H9 (cell line): ENCODE results near the gene HNF1B. TPM values are rescaled to one million over a fixed set of nuclear protein-coding genes. Genes with fewer than 3 reads are reported as not detected.

ENCODE experiments used
- DNase-seq: peaks from one replicate; pipeline ENCODE4 v3.0.0-alpha.2; 2017
- H2AFZ ChIP-seq: one replicate; pipeline ENCODE4 v1.6.1; 2013; ENCODE audit warnings: mild to moderate bottlenecking, low read length, control low read depth, moderate library complexity
- H2AK5ac ChIP-seq: 2 replicates; pipeline ENCODE4 v1.6.1; 2013; ENCODE audit warnings: low read length, control low read depth, mixed read lengths; ENCODE audit not compliant: insufficient read length
- H2BK120ac ChIP-seq: one replicate; pipeline ENCODE4 v1.6.1; 2013; ENCODE audit warnings: low read depth, mild to moderate bottlenecking, low read length, control low read depth, inconsistent platforms; ENCODE audit not compliant: poor library complexity, severe bottlenecking
- H2BK12ac ChIP-seq: 2 replicates; pipeline ENCODE4 v1.6.1; 2013; ENCODE audit warnings: low read length, control low read depth, mixed read lengths, low read depth; ENCODE audit not compliant: insufficient read length
- H2BK15ac ChIP-seq: 2 replicates; pipeline ENCODE4 v1.6.1; 2013; ENCODE audit warnings: low read depth, low read length, control low read depth
- H2BK20ac ChIP-seq: one replicate; pipeline ENCODE4 v1.6.1; 2013; ENCODE audit warnings: low read depth, mild to moderate bottlenecking, low read length, control low read depth, inconsistent platforms; ENCODE audit not compliant: poor library complexity, severe bottlenecking
- H2BK5ac ChIP-seq: 2 replicates; pipeline ENCODE4 v1.6.1; 2013; ENCODE audit warnings: low read length, control low read depth, mixed read lengths; ENCODE audit not compliant: insufficient read length
- H3K14ac ChIP-seq: 2 replicates; pipeline ENCODE4 v1.6.1; 2013; ENCODE audit warnings: low read length, control low read depth; ENCODE audit not compliant: insufficient read depth
- H3K18ac ChIP-seq: 2 replicates; pipeline ENCODE4 v1.6.1; 2013; ENCODE audit warnings: low read depth, mild to moderate bottlenecking, mixed read lengths, low read length, control low read depth; ENCODE audit not compliant: insufficient read length
- H3K23ac ChIP-seq: 2 replicates; pipeline ENCODE4 v1.6.1; 2013; ENCODE audit warnings: low read length, control low read depth, mixed read lengths, low read depth; ENCODE audit not compliant: insufficient read length
- H3K23me2 ChIP-seq: 2 replicates; pipeline ENCODE4 v1.6.1; 2013; ENCODE audit warnings: low read depth, mild to moderate bottlenecking, mixed read lengths, low read length, control low read depth; ENCODE audit not compliant: insufficient read length, poor library complexity, severe bottlenecking
- H3K27ac ChIP-seq: 2 replicates; pipeline ENCODE4 v1.5.1; 2013; ENCODE audit warnings: low read length, control low read depth, mixed read lengths, low read depth; ENCODE audit not compliant: insufficient read length
- H3K27me3 ChIP-seq: 2 replicates; pipeline ENCODE4 v1.6.1; 2013; ENCODE audit warnings: low read length, control low read depth, inconsistent platforms; ENCODE audit not compliant: insufficient read depth
- H3K4ac ChIP-seq: 2 replicates; pipeline ENCODE4 v1.6.1; 2013; ENCODE audit warnings: low read depth, mild to moderate bottlenecking, control low read depth, inconsistent platforms, low read length, moderate library complexity
- H3K4me1 ChIP-seq: 2 replicates; pipeline ENCODE4 v1.6.1; 2013; ENCODE audit warnings: low read length, control low read depth, inconsistent platforms; ENCODE audit not compliant: insufficient read depth
- H3K4me2 ChIP-seq: 2 replicates; pipeline ENCODE4 v1.6.1; 2013; ENCODE audit warnings: low read length, control low read depth, mixed read lengths; ENCODE audit not compliant: insufficient read length, insufficient read depth
- H3K56ac ChIP-seq: 2 replicates; pipeline ENCODE4 v1.6.1; 2013; ENCODE audit warnings: low read depth, mild to moderate bottlenecking, mixed read lengths, low read length, control low read depth; ENCODE audit not compliant: insufficient read length
- H3K79me1 ChIP-seq: 2 replicates; pipeline ENCODE4 v1.6.1; 2013; ENCODE audit warnings: low read depth, mild to moderate bottlenecking, moderate library complexity, low read length, control low read depth, inconsistent platforms; ENCODE audit not compliant: insufficient read depth, poor library complexity, severe bottlenecking
- H3K79me2 ChIP-seq: 2 replicates; pipeline ENCODE4 v1.6.1; 2013; ENCODE audit warnings: low read length, control low read depth, inconsistent platforms; ENCODE audit not compliant: insufficient read depth
- H3K9ac ChIP-seq: 2 replicates; pipeline ENCODE4 v1.6.1; 2013; ENCODE audit warnings: low read length, control low read depth, mixed read lengths; ENCODE audit not compliant: insufficient read length; ENCODE audit errors: extremely low read depth
- H3K9me3 ChIP-seq: one replicate; pipeline ENCODE4 v1.6.1; 2013; ENCODE audit warnings: low read depth, low read length, inconsistent platforms; ENCODE audit not compliant: control insufficient read depth
- H3T11ph ChIP-seq: one replicate; pipeline ENCODE4 v1.6.1; 2013; ENCODE audit warnings: mild to moderate bottlenecking, low read length, control low read depth, inconsistent platforms
- H4K20me1 ChIP-seq: one replicate; pipeline ENCODE4 v1.6.1; 2013; ENCODE audit not compliant: control insufficient read depth, insufficient read length, insufficient read depth
- H4K5ac ChIP-seq: 2 replicates; pipeline ENCODE4 v1.6.1; 2013; ENCODE audit warnings: low read depth, mild to moderate bottlenecking, mixed read lengths, low read length, control low read depth; ENCODE audit not compliant: insufficient read length
- H4K8ac ChIP-seq: replicated peaks from 2 replicates; pipeline ENCODE4 v1.6.1; 2013; ENCODE audit warnings: low read length, control low read depth, mixed read lengths, low read depth; ENCODE audit not compliant: insufficient read length
- H4K91ac ChIP-seq: 2 replicates; pipeline ENCODE4 v1.6.1; 2013; ENCODE audit warnings: low read depth, mild to moderate bottlenecking, moderate library complexity, mixed read lengths, low read length, control low read depth; ENCODE audit not compliant: insufficient read length
- H3K27ac Mint-ChIP-seq, 3 experiments: 2 replicates in 2 of 3; 3 replicates in 1 of 3; pipeline ENCODE4 v1.8.0; 2020 to 2021; ENCODE audit warnings: mixed read lengths in 3 of 3, mild to moderate bottlenecking in 1 of 3, moderate library complexity in 1 of 3
- H3K27me3 Mint-ChIP-seq: 2 replicates; pipeline ENCODE4 v1.8.0; 2021; ENCODE audit warnings: low read depth, mild to moderate bottlenecking, moderate library complexity, mixed read lengths
- H3K36me3 Mint-ChIP-seq, 3 experiments: 2 replicates in 2 of 3; 3 replicates in 1 of 3; pipeline ENCODE4 v1.8.0; 2020 to 2021; ENCODE audit warnings: low read depth in 3 of 3, mixed read lengths in 3 of 3; ENCODE audit not compliant: insufficient read depth in 1 of 3
- H3K4me1 Mint-ChIP-seq, 2 experiments: 2 replicates each; pipeline ENCODE4 v1.8.0; 2020; ENCODE audit warnings: mixed read lengths in 2 of 2
- H3K4me3 Mint-ChIP-seq, 2 experiments: 2 replicates in 1 of 2; 3 replicates in 1 of 2; pipeline ENCODE4 v1.8.0; 2020 to 2021; ENCODE audit warnings: mild to moderate bottlenecking in 2 of 2, mixed read lengths in 2 of 2, moderate library complexity in 1 of 2
- H3K9me3 Mint-ChIP-seq, 2 experiments: 2 replicates in 1 of 2; 3 replicates in 1 of 2; pipeline ENCODE4 v1.8.0; 2020; ENCODE audit warnings: mild to moderate bottlenecking in 2 of 2, mixed read lengths in 2 of 2, moderate library complexity in 1 of 2
- WGBS: extraction: QIAGEN DNeasy Blood & Tissue Kit; methylation state at CpG from one replicate; pipeline ENCODE4 v1.1.7; 2013; ENCODE audit warnings: missing lambda C conversion rate, low lambda C conversion rate, mixed read lengths; ENCODE audit not compliant: insufficient read length; ENCODE audit errors: extremely low coverage; 5-methylcytosine and 5-hydroxymethylcytosine counted together
- total RNA-seq: library from RNA; stranded (reverse); gene quantifications from 2 replicates; pipeline ENCODE4 v1.2.1, GENCODE V29; 2021
- TF ChIP-seq, protein P1 (sequence below): fragments of 200-600 bp; sonication (generic); conservative IDR thresholded peaks from 3 replicates; pipeline ENCODE4 v1.8.0; 2021; ENCODE audit warnings: antibody characterized with exemption, mild to moderate bottlenecking

HNF1B gene
- total RNA-seq, 1 experiment from 2014 or later, result not detected

DNA sequence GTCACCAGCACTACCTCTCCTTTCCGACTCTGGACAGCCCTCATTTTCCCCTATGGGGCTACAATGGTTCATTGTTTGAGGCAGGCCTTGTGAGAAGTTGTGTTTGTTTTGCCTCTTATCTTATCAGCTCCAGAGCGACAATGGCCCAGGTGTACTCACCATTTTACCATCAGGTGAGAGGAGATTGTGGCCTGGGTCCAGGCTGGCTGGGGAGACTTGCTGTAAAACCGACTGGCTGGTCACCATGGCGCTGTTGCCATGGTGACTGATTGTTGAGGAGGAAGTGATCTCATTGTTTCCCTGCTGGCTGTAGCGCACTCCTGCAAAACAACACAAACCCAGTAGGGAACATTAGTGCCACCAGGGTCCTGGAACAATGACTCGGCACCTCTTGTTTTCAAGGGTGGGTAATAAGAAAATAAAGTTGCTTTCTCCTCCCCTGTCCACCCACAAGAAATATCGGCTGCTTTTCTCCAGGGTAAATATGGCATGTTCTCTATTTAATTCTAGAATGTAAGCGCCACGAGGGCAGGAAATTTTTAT, 34.4 kb downstream of the HNF1B start:
- H4K5ac ChIP-seq, result no peak overlapping the region
- no peak overlapping the region for H3K4me2 ChIP-seq
- peak overlapping the region; percentile 55 for H3T11ph ChIP-seq
- no peak overlapping the region for H3K9ac ChIP-seq
- H3K4ac ChIP-seq, result peak overlapping the region; percentile 83; the same call in 1 of the 2 replicates
- Mint-ChIP-seq H3K4me1 (peaks cover 22 to 24% of the 10 kb centered on the region in 2 experiments), H3K4me3 (0 out of 5 replicates have a peak overlapping the region, but pooled peaks of 1 of the 2 experiments have one; percentile 20), H3K27ac (peak overlapping the region; percentile 70 to 99 (median 85); a peak in 5 of 7 replicates), H3K9me3 (no peaks in the 10 kb centered on the region), H3K27me3 (peaks cover 2% of the 10 kb centered on the region), H3K36me3 (no peaks in the 10 kb centered on the region)
- H3K18ac ChIP-seq, result peak overlapping the region; percentile 88
- H4K91ac ChIP-seq, result no peak overlapping the region
- TF ChIP-seq, protein P1, sequence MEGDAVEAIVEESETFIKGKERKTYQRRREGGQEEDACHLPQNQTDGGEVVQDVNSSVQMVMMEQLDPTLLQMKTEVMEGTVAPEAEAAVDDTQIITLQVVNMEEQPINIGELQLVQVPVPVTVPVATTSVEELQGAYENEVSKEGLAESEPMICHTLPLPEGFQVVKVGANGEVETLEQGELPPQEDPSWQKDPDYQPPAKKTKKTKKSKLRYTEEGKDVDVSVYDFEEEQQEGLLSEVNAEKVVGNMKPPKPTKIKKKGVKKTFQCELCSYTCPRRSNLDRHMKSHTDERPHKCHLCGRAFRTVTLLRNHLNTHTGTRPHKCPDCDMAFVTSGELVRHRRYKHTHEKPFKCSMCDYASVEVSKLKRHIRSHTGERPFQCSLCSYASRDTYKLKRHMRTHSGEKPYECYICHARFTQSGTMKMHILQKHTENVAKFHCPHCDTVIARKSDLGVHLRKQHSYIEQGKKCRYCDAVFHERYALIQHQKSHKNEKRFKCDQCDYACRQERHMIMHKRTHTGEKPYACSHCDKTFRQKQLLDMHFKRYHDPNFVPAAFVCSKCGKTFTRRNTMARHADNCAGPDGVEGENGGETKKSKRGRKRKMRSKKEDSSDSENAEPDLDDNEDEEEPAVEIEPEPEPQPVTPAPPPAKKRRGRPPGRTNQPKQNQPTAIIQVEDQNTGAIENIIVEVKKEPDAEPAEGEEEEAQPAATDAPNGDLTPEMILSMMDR, result 0 out of 3 replicates have a peak, but pooled peaks have one; percentile 19
- H3K14ac ChIP-seq, result peak overlapping the region; percentile 91; the same call in 1 of the 2 replicates
- no peak overlapping the region for H3K27ac ChIP-seq
- DNase-seq, result peak; percentile 97
- H3K23ac ChIP-seq, result no peak overlapping the region
- H3K23me2 ChIP-seq, result no peaks in the 10 kb centered on the region
- H4K8ac ChIP-seq, result no peak overlapping the region
- peak overlapping the region; percentile 71 for H2BK120ac ChIP-seq
- no peak overlapping the region for H2AFZ ChIP-seq
- H2BK5ac ChIP-seq, result no peak overlapping the region
- no peaks in the 10 kb centered on the region for H3K79me1 ChIP-seq
- WGBS, result no CpG with 5 or more reads among the region's 9 CpGs
- no peaks in the 10 kb centered on the region for H3K27me3 ChIP-seq
- no peak overlapping the region for H2BK15ac ChIP-seq
- no peaks in the 10 kb centered on the region for H3K4me1 ChIP-seq
- no peaks in the 10 kb centered on the region for H4K20me1 ChIP-seq
- peak overlapping the region; percentile 84 for H2BK20ac ChIP-seq
- H2BK12ac ChIP-seq, result no peak overlapping the region
- no peak overlapping the region for H3K56ac ChIP-seq
- H2AK5ac ChIP-seq, result no peak overlapping the region
- H3K9me3 ChIP-seq, result no peaks in the 10 kb centered on the region
- H3K79me2 ChIP-seq, result no peaks in the 10 kb centered on the region
